HG03460 (cell line): ENCODE measurements around the gene CNTNAP3.
"Not testable (repeated sequence)": the region's sequence is repeated elsewhere in the genome, so short reads cannot be mapped to it uniquely, and the experiment has no call there.

Experiments used
- ATAC-seq: cut with Tn5 transposase; IDR thresholded peaks from one replicate; pipeline ENCODE4 v1.9.1; 2021; ENCODE audit not compliant: unreplicated experiment

Gene CNTNAP3

DNA sequence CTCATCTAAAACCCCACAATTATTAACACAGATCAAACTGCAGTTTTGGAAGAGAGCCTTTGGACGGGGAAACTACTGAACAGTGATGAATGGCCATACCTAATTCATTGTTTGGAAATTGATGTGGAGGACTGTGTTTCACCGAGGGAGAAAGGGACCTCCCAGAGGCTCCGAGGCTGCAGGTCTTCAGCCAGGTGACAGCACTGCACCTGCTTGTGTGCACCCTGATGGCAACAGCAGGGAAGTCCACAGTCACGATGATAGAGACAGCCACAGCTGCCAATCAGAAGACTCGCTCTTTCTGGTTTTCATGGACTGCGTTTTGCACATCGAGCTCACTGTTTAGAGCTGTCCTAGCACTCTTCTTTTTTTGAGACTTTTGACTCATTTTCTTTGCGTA is 214.4 kb downstream of the CNTNAP3 start:
- ATAC-seq = not testable (repeated sequence)

GRCh38 chr9:39067683-39068082 is 220.3 kb downstream of the CNTNAP3 start:
- not testable (repeated sequence) for ATAC-seq

DNA sequence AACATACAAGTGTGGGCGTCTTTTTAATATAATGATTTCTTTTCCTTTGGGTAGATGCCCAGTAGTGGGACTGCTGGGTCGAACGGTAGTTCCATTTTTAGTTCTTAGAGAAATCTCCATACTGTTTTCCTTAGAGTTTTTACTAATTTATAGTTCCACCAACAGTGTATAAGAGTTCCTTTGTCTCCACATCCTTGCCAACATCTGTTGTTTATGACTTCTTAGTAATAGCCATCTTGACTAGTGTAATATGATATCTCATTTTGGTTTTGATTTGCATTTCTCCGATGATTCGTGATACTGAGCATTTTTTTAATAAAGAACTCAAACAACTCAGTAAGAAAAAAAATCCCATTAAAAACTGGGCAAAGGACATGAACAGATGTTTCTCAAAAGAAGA is 225.0 kb downstream of the CNTNAP3 start:
- not testable (repeated sequence) for ATAC-seq

- not testable (repeated sequence) for ATAC-seq
These were observed 233.5 kb downstream of the CNTNAP3 start for GRCh38 chr9:39054453-39054852.

DNA sequence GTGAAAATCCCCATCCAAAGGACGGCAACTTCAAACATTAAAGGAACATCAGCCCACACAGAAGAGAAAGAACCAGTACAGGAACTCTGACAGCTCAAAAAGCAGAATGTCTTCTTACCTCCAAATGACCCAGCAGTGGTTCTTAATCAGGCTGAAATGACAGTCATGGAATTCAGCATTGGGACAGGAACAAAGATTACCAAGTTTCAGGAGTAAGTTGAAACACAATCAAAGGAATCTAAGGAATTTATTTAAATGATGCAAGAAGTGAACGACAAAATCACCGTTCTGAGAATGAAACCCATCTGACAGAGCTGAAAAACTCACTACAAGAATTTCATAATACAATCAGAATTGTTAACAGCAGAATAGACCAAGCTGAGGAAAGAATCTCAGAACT is 241.1 kb downstream of the CNTNAP3 start:
- not testable (repeated sequence) for ATAC-seq

DNA sequence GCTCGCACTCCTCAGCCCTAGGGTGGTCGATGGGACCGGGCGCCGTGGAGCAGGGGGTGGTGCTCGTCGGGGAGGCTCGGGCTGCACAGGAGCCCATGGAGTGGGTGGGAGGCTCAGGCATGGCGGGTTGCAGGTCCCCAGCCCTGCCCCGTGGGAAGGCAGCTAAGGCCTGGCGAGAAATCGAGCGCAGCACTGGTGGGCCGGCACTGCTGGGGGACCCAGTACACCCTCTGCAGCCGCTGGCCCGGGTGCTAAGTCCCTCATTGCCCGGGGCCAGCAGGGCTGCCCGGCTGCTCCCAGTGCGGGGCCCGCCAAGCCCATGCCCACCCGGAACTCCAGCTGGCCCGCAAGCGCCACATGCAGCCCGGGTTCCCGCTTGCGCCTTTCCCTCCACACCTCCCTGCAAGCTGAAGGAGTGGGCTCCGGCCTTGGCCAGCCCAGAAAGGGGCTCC is 245.6 kb downstream of the CNTNAP3 start:
- ATAC-seq = not testable (repeated sequence)

- not testable (repeated sequence) for ATAC-seq
These were observed 246.2 kb downstream of the CNTNAP3 start for GRCh38 chr9:39041774-39042173.

DNA sequence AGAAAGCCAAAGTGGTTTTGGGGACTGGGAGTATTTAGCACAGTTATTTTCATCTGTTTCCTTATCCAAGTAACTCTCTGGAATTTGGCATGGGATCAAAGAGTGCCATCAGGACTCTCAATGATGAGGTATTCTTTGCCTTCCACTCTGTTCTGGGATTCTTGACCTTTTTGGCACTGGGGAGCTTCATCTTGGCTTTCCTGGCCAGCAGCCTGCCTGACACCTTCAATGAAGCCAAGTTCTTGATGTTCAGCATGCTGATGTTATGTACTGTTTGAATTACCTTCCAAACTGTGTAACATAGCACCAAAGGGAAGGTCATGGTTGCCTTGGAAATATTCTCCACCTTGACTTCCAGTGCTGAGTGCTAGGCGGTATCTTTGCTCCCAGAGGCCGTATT is 248.8 kb downstream of the CNTNAP3 start:
- not testable (repeated sequence) for ATAC-seq

DNA sequence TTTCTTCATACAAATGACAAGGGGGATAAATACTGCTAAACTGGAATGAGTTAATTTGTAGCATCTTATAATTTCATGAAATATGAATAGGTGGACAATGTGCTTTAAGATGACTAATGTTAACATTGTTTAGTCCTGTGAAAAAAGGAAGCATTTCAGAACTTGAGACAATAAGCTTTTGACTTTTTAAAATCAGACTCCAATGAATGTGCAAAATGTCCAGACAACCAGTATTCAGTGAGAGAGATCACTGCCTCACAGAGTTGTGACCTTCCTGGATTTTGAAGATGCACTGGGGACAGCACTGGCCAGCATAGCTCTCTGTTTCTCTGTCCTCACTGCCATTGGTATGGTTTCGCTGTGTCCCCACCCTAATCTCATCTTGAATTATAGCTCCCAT is 249.7 kb downstream of the CNTNAP3 start:
- ATAC-seq = not testable (repeated sequence)

DNA sequence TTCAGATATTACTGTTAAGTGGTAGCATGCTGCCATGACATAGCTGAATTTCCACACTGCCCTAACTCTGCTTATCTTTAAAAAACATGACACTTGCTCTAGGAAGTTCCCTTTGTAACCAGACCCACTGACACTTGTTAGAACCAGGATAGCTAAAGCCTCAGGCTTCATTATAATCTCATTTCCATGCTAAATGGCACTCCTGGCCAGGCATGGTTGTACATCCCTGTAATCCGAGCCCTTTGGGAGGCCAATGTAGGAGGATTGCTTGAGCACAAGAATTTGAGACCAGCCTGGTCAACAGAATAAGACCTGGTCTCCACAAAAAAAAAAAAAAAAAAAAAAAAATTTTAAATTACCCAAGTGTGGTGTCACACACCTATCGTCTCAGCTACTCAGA is 254.1 kb downstream of the CNTNAP3 start:
- ATAC-seq = not testable (repeated sequence)

- ATAC-seq = not testable (repeated sequence)
These were observed 257.6 kb downstream of the CNTNAP3 start for GRCh38 chr9:39030204-39031019.

- ATAC-seq = not testable (repeated sequence)
These were observed 259.1 kb downstream of the CNTNAP3 start for GRCh38 chr9:39028855-39029254.

- ATAC-seq = not testable (repeated sequence)
These were observed 259.8 kb downstream of the CNTNAP3 start for GRCh38 chr9:39028168-39028567.

GRCh38 chr9:39025911-39026588 is 261.9 kb downstream of the CNTNAP3 start:
- not testable (repeated sequence) for ATAC-seq
